ENCODE measurements around the gene MYL12A. TPM values are rescaled to one million over a fixed set of nuclear protein-coding genes. Genes with fewer than 3 reads are reported as not detected.

MYL12A gene
- total RNA-seq, 1 experiment from 2014 or later = 559 TPM

DNA sequence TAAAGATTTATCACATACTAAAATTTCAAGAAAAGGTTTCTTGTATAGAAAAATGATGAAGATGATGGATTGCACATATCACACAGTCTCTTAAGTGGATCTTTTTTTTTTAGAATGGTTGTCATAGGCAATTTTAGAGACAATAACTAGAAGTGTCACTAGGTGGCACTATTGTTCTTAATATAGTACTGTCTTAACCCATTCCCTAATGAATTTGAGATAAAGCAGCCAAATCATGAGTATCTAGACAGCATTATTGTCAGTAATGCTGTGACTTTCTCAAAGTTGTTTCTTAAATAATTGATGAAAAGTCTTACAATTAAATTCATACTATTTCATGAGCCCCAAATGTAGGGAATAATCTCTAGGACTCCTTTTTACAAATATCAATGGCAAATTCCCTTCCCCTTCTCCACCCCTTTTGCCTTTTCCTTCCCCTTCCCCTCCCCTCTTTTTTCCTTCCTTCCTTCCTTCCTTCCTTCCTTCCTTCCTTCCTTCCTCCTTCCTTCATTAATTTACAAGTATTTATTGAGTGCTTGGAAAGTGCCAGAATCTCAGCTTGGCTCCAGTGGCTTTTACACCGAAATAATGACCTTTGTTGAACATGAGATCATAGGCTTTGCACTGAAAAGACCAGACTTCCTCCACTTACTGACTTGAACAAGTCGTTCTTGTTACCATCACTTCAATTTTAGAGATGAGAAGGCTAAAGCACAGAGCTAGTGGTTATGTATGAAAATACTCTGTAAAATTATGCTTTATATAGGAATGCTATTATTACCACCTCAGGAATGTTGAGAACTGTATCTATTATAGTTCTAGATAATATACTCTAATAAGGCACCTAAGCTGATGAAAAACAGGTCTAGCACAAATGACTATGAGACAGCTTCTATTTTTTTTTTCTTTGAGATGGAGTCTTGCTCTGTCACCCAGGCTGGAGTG, 34.1 kb downstream of the MYL12A start:
- DNase-seq (ENCODE audit: low spot score) = peak; percentile 99

DNA sequence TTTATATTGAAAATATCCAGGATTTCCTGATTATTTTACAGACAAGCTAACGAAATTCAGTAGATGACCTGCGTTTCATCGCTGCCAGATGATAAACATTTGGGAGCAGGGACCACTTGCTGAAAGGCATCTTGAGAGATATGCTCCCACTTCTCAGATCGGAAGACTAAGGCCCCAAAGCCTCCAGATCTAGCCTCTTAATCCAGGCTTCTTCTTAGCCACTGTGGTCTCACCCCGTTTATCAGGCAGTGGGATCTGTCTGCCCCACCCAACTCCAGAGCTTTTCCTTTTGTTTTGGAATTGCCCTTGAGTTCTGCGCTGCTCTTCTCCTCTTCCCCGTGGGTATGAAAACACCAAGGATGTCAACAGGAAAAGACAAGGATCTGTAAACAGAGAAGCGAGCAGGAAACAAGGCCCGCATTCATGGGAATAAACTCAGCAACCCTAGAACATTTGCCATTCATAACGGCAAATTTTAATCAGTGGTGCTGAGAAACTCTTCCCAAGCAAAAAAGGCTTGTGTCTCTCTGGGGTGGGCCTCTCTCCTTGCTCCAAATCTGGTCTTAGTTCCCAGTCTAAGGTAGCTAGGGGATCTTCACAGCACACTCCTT, 35.8 kb downstream of the MYL12A start:
- peak; percentile 65 for DNase-seq (ENCODE audit: low spot score)

DNA sequence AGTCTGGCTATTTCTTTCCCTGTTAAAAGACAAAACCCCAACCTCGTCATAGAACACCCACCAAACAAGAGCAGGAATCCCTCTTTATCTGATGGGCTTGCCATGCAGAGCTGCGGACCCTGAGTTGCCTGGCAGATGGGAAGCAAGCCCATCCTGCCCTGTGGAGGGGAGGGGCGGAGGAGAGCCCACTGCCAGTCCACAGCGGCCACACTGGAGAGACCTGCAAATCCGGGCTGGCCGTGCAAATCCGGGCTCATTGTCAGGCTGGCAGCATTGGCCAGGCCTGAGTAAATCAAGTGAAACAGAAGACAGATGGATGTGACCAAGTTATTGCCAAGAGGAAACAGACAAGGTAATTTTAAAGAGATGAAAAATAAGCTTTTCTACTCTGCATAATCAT, 36.3 kb downstream of the MYL12A start:
- DNase-seq (ENCODE audit: low spot score) = peak; percentile 60

DNA sequence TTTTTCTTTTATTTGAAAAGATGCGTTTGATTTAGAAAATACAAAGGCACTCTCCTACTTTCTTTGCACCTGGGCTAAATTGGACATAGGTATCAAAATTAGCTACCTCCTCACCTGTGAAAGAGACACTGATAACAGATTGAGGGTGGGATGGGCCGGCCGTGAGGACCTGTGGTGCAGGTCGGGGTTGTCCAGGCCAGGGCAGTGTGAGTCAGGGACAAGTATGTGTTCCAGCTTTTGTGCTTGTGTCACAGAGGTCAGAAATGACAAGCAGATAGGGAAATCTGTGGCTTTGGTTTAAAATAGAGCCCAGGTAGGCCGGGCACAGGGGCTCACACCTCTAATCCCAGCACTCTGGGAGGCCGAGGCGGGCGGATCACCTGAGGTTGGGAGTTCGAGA, 36.9 kb downstream of the MYL12A start:
- no peak for DNase-seq (ENCODE audit: low spot score)

DNA sequence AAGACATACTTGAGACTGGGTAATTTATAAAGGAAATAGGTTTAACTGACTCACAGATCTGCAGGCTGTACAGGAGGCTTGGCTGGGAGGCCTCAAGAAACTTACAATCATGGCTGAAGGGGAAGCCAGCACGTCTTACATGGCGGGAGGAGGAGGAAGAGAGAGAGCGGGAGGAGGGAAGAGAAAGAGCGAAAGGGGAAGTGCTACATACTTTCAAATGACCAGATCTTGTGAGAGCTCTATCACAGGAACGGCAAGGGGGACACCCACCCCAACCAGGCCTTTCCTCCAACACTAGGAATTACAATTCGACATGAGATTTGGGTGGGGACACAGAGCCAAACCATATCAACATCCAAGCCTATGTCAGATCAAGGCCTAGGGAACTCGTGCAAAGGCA, 38.6 kb downstream of the MYL12A start:
- DNase-seq (ENCODE audit: low spot score) = no peak

DNA sequence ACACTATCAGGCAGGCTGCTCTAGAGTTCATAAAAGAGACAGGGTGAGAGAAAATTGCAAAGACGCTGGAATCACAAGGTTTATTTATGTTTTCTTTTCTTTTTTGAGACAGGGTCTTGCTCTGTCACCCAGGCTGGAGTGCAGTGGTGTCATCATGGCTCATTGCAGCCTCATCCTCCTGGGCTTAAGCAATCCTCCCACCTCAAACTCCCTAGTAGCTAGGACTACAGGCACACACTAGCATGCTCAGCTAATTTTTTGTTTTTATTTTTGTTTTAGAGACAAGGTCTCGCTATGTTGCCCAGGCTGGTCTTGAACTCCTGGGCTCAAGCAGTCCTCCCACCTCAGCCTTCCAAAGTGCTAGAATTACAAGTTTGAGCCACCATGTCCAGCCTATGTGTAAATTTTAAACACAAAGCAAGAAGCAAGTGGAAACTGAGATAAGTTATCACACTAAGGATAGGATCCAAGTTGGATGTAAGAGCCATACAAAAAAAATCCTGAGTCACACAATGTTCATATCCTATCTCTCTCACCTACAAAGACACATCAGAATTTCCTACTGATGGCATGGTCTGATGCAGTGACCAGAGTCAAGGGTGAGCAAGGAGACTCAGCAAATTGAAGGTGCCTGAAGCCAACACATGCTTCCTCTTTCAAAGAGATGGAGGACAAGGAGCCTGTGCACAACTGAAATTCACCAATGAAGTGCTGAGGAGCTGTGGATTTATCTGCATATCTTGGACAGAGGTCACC, 45.8 kb downstream of the MYL12A start:
- DNase-seq (ENCODE audit: low spot score) = no peak

DNA sequence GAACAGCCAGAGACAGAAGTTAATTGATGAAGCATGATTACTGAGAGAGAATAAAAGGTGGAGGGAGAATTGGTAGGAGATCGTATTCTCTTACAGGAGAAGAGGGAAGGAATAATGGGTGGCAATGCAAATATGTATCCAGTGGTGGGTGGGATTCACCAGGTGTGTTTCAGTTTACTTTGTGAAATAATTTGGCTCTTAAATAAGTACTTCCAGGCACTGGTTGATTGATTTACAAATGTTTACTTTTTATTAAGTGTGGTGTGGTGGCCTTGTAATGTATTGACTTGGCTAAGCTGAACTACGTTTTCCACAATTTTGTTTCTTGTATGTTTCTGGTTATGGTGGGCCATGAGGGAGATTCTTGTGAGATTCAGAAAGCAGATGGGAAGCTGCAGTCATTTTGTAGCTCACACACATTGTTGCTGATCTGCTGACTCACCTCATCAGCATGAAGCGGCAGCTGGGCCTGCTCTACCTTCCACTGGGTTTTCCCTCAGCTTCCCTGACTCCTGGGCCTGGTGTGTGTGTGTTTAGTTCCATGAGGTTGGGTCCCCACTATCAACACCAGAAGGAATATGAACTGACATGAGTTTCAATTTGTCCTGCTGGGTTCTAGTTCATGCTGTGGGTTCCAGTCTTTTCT, 47.0 kb downstream of the MYL12A start:
- no peak for DNase-seq (ENCODE audit: low spot score)

DNA sequence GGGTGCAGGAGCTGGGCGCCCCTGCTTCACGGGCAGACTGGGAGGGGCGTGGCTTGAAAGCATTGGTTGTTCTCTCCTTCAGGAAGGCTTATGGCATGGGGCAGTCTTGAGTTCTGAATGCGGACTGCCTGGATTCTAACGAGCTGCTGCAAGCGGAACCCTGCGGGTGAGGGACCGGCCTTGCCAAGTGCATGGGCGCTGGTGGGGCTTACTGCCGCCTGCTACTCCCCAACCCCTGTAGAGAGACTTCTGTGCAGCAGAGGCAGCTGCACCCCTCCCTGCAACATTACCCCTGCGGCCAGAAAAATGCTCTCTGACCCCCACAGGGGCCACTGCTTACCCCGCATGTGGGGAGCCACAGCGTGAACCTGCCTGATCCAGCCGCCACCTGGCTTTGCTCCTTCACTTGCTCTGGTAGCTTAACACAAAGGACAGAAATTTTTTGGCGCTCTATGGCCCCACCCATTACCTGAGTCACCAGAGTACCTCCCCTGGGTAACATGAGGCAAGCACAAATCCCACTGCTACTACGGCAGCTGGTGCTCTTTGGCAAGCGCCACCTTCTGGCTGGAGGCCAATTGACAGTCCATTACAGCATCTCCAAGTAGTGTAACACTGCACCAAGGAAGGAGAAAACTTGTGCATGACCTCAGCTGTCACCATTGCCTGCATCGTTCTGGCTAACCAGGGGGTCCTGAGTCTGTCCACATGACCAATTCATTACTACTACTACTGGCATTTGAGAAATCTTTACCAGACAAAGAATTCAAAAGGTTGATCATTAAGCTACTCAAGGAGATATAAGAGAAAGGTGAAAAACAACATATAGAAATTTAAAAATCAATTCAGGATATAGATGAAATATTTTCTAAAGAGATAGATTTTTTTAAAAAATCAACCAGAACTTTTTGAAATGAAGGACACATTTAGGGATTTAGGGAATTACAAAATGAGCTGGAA, 49.7 kb downstream of the MYL12A start:
- peak; percentile 99 for DNase-seq (ENCODE audit: low spot score)

DNA sequence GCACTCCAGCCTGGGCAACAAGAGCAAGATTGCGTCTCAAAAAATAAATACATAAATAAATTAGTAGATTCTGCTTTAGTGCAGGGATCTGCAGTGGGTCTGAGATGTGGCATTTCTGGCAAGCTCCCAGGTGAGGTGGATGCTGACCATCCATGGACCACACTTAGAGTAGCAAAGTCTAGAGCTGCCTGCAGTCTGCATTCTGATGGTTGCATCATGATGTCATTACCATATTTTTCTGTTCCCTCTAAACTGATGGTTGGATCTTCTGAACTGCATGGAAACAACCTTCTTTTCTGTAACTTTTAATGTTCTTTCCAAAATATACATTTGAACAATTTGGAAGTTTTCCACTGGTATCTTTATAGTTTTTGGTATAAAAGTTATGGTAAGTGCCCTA, 57.2 kb downstream of the MYL12A start:
- DNase-seq (ENCODE audit: low spot score) = no peak

DNA sequence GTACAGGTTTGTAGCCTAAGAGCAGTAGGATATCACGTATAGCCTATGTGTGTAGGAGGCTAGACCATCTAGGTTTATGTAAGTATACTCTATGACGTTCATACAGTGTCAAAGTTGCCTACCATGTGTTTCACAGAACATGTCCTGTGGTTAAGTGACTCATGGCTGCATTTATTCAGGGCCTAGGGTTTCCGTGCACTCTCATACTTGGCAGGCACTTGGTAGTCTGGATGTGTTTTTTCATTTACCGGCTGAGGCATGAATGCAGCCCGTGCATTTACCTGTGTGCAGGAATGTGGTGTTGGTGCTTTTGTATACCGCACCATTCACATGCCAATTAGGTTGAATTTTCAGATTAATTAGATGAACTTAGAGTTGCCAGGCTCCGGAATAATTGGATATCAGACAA, 57.8 kb downstream of the MYL12A start:
- peak; percentile 14 for DNase-seq (ENCODE audit: low spot score)

Other genes with a start within 250 kb of the MYL12A start
- 35.5 and 41.8 TPM in 2 replicates for gene LPIN2, start 234.7 kb upstream of the MYL12A start, total RNA-seq (2014; rRNA removed; shearing (Covaris generic))
- 0.10 and 0.13 TPM in 2 replicates for gene MYOM1, start 27.8 kb upstream of the MYL12A start, total RNA-seq (2014; rRNA removed; shearing (Covaris generic))
- 483 and 484 TPM in 2 replicates for gene MYL12B, start 14.3 kb downstream of the MYL12A start, total RNA-seq (2014; rRNA removed; shearing (Covaris generic))
- 241 and 264 TPM in 2 replicates for gene TGIF1, start 202.4 kb downstream of the MYL12A start, total RNA-seq (2014; rRNA removed; shearing (Covaris generic))